NOMO-1 treated with DMSO at 0.1 percent for 48 hours (cell line): ENCODE measurements around the gene UBR1.

Experiments used
- DNase-seq: peaks from one replicate; lab custom pipeline; 2025; ENCODE audit not compliant: unreplicated experiment; lab: John Stamatoyannopoulos, UW

The UBR1 gene

DNA sequence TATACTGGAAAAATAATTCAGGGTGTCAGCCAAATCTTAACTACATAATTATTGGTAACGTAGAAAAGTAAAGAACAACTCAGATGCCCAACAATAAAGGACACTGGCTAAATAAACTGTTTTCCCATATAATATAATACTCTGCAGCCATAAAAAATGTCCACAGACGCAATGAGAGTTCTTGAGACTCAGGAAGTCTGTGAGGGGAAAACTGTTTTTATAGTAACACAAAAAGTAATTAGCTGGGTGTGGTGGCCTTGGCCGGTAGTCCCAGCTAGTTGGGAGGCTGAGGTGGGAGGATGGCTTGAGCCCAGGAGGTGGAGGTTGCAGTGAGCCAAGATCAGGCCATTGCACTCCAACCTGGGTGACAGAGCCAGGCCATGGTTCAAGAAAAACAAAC, 5.5 kb upstream of the UBR1 start:
- DNase-seq = no peak

DNA sequence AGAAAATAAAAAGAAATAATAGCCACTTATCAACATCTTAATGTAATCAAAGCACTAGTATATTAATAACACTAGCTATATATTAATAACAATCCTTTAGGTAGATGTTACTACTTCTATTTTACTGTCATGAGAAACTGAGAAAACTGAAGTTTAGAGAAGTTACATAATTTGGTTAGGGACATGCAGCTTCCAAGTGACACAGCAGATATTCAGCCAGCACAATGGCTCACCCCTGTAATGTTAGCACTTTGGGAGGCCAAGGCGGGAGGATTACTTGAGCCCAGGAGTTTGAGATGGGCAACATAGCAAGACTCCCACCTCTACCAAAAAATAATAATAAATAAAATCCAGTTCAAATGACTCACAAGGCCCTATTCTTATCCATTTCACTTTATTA, 1.9 kb upstream of the UBR1 start:
- DNase-seq = peak; percentile 50

DNA sequence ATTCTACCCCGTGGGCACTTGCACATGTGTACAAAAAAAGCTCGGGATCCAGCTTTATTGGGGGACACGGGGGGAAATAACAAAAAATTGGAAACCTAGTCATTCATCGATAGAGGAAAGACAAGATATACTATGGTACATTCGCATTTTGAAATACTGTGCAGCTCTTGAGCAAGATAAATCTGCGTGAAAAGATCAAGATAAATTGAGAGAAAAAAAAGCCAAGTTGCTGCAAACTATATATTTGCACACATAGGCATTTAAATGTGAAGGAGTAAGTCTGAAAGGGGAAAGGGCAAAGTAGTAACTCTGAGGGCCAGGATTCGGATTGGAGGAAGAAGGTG, 620 bp upstream of the UBR1 start:
- DNase-seq = no peak

DNA sequence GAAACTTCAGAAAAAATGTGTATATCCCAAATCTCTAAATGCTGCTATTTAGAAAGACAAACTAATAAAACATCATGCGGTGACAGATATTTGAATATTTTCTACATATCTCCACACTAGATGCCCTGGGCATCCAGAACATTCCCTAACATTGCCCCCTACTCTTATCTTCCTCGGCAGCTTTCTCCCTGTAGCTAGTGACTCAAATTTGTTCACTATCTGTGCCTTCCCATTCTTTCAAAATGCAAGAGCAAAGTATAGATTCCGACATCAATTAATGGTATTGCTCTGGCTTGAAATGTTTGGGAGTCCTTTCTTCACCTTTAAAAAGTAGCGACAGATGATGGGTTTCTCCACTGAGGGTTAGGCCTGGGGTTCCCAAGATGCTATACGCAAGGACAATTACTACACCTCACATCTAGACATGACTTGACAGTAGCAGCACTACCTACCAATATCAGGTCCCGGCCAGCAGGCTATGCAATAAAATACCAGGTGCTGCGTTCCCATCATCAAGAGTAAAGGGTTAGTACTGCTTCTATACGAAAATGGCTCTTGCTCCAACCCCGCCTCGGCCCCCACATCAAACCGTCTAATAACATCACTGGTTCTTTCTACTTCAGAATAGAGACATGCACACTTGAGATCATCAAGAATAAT, 631 bp downstream of the UBR1 start:
- peak; percentile 37 for DNase-seq

DNA sequence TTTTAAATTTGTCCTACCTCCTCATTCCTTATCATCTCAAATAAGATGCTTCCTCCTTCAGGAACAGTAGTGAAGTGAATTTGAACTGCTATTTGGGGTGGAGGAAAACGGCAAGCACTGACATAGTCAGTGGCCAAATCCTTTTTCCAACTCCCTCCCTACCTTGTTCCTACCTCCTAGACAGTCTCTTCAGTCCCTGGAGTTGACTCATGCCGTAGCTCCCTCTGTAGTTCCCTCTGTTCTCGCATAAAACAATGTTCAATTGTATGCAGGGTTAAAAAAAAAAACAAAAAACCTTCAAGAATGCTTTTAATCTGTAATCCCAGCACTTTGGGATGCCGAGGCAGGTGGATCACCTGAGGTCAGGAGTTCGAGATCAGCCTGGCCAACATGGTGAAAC, 1.4 kb downstream of the UBR1 start:
- no peak for DNase-seq

DNA sequence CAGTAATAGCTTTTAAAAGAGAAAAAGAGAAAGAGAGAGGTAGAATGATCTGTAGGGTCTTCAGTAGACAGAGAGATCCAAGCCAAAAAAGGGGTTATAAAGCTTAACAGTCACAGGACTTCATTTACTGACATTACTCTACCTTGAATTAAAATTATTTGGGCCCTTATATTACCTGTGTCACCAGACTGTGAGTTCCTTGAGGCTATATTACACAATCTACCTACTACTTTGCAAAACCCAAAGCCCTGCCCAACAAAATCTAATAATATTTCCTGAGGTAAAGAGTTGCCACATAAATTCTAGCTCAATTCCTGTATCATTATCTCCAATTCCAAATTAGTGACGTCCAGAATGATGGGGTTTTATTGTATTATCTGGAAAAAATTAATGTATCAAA, 1.9 kb downstream of the UBR1 start:
- no peak for DNase-seq

DNA sequence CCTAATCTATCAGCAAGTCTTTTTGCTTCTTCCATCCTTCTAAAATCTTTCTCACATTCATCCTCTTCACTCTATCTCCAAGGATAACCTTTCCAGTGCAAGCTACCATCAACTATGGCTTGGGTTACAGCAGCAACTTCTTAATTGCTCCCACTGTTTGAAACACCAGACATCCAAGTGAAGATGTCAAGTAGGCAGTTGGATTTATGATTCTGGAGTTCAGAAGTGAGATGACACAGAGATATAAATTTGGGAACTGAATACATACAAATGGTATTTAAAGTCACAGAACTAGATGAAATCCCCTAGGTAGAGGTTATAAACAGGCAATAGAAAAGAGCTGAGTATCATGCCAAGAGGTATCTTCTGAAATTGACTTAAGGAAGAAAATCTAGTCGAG, 3.7 kb downstream of the UBR1 start:
- DNase-seq = no peak

DNA sequence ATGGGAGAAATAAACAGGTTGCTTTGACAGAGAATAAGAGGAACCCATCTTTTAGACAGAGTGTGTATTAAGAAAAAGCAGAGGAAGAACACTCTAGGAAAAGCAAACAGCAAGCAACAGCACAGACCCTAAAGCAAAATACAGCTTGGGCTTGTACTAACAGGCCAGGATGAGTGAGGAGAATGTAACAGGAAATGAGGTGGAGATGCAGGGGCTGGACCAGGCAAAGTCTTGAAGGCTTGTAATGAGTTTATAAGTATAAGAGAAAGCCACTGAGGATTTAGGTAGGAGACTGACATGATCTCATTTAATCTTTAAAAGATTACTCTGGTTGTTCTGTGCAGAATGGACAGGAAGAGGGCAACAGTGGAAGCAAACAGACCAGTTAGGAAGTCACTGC, 4.9 kb downstream of the UBR1 start:
- DNase-seq = no peak

DNA sequence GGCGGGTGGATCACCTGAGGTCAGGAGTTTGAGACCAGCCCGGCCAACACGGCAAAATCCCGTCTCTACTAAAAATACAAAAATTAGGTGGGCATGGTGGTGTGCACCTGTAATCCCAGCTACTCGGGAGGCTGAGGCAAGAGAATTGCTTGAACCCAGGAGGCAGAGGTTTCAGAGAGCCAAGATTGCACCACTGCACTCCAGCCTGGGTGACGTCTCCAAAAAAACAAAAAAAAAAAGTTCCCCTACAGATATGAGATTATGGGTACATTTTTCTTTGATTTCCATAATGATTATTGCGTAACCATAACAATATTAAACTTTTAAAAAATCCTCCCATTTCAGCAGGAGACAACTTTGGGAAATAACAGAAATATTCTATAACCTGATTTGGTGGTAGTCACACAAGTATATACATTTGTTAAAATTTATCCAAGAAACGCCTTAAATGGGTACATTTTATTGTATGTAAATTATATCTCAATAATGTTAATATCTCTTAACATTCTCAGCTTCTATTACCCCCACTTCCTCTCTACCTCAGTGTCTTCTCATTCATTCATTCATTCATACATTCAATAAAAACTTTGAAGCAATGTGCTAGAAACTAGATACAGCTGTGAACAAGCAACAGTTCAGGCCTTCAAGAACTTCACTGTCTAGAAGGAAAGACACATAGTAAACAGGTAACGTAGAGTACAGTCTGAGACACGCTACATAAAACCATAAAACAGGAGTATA, 6.6 kb downstream of the UBR1 start:
- DNase-seq = no peak

DNA sequence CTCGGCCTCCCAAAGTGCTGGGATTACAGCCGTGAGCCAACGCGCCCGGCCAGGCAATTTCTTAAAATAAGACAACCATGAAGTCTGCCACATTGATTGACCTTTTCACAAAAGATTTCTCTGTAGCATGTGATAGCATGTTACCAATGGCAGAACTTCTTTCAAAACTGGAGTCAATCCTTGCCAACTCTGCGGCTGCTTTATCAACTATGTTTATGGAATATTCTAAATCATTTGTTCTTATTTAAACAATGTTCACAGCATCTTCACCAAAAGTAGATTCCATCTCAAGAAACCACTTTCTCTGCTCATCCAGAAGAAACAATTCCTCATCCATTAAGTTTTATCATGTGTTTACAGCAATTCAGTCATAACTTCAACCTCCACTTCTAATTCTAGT, 9.4 kb downstream of the UBR1 start:
- DNase-seq = no peak

DNA sequence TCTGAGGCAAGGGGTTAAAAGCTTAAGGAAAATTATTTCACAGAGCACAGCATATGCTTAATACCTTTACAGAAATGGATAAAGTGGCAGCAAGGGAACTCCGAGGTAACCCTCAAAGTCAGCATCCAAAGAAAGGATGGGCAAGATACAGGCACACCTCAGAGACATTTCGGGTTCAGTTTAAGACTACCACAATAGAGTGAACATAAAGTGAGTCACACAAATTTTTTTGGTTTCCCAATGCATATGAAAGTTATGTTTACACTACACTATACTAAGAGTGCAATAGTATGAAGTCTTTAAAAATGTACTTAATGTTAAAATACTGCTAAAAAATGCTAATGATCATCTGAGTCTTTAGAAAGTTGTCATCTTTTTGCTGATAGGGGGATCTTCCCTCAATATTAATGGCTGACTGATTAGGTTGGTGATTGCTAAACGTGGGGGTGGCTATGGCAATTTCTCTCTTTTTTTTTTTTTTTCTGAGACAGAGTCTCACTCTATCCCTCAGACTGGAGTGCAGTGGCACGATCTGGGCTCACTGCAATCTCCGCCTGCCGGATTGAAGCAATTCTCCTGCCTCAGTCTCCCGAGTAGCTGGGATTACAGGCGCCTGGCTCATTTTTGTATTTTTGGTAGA, 10.0 kb downstream of the UBR1 start:
- DNase-seq = no peak

DNA sequence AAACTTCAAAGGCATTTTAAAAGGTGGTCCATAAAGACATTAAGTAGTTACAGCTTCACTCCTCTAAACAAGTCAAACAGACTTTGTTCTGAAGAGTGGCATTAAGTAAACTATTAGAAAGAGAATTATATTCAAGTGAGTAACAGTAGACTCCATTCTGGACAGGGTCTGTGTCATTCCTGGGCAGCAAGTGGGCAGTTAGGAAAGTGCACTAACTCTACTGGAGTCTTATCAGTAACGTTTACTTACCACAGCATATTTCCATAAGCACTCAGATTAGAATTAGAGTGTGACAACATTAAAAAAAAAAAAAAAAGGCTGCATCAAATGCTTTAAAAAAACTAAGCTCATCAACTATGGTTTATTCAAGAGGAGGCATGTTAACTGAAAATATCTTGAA, 10.6 kb downstream of the UBR1 start:
- DNase-seq = no peak

DNA sequence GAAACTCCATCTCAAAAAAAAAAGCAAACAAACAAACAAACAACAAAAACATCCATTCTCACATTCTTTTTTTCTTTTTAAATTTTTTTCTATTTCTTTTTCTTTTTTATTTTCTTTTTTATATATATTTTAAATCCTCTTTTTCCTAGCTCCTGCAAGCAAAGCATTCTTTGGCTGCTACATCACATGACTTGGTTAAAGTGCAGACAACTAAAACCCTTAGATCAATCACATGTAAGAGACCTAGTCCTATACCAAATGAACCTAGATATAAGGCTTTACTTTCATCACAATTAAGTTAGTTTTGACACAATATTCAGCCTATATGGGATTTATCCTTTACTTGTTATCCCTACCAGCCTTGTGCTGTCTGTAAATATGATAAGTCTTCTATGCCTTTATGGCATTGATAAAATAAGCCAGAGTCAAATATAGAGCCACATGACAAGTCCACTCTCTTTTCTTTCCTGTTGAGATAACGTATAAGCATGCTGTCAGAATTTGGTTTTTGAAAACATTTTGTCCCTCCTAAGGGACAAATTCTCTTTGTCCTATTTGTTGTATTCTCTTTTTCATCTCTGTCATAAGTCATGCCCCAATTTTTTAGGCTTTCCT, 11.3 kb downstream of the UBR1 start:
- no peak for DNase-seq

DNA sequence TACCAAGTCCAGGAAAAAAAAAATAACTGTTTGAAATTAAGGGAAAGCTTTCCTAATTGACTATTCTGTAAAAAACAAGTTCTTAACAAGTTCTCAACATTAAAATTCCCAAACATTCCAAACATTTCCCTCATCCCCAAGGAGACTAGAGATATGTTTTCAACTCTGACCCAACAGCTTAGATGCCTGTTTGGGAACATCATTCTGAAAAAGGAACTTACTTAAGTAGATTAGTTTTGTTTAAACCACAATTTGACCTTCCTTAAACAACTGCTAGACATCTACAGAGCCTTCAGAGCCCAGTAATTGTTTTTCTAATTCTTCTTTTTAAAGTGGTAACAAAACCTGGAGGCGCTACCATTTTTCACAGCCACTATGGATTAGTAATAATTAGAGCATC, 12.8 kb downstream of the UBR1 start:
- DNase-seq = peak; percentile 84

DNA sequence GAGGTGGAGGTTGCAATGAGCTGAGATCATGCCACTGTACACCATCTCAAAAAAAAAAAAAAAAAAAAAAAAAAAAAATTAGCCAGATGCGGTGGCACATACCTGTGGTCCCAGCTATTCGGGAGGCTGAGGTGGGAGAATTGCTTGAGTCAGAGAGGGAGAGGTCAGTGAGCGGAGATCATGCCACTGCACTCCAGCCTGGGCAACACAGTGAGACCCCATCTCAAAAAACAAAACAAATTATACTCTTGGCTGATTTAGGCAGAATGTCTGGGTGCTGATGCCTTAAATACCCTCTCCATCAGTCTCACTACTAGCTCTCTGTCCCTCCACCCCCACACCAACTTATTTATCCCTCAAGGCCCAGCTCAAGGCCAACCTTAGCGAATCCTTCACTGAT, 14.0 kb downstream of the UBR1 start:
- DNase-seq = no peak

DNA sequence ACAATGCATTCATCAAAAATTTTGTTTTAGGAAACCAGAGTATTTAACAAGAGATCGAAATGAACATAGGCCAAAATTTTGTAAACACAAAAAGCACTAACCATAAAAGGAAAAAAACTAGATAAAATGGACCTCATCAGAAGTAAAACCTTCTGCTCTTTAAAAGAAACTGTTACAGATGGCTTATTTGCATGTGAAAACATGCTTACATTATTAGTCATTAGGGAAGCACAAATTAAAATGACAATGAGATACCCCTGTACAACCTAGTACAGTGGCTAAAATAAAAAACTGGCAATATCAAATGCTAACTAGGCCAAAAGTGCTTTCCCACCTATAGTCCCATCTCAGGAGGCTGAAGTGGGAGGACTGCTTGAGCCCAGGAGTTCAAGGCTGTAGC, 19.3 kb downstream of the UBR1 start:
- no peak for DNase-seq

DNA sequence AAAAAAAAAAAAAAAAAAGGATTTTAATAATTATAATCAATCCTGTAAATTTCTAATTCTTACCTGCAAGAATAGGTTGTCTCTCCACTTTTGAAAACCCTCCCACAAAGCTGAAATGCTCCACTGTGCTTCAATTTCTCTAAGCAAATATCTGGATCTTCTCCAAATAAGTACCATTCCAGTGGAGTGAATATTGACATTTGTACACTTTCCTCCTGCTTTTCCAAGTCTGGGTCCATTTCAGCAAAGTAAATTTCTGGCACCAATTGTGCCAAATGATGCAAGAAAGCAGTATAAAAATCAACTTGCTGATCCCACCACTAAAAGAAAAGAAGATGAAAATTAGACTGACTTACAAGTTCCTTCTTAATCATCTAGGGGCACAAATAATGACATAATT, 19.9 kb downstream of the UBR1 start:
- no peak for DNase-seq

DNA sequence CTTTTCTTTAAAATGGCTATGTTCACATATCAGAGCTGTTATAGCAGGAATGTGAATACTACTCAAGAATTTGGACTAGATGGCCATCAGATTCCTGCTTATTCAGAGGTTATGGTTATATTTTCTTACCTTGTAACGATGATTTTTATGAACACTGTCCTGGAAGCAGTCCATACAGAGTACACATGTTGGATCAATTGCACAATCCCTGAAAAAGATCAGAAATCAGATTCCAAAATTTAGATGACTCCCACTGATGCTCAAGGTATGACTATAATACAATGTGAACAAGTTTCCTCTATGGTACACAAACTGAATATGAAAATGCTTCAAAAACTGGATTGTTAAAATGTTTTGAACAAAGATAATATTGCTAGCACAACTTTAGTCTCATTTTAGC, 23.3 kb downstream of the UBR1 start:
- DNase-seq = no peak

DNA sequence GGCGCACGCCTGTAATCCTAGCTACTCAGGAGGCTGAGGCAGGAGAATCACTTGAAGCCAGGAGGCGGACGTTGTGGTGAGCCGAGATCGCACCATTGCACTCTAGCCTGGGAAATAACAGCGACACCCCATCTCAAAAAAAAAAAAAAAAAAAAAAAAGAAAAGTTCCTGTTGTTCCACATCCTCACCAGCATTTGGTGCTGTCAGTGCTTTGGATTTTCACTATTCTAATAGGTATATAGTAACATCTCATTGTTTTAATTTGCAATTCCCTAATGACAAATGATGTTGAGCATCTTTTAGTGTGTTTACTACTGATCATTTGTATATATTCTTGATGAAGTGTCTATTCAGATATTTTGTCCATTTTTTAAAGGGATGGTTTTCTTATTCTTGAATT, 24.6 kb downstream of the UBR1 start:
- DNase-seq = no peak

DNA sequence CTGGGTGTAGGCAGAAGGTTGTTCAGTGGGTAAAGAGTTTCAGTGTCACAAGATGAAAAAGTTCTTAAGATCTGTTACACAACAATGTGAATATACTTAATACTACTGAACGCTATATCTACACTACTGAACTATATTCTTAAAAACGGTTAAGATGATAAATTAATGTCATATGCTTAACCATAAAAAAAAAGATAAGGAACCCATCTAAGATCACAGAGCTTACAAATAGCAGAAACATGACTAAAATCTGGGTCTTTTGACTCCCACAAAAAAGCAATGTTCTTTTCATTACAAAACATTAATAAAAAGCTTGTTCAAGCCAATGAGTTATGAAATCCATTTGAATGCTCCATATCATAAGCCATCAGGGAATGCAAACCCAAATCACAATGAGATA, 34.4 kb downstream of the UBR1 start:
- DNase-seq = no peak

DNA sequence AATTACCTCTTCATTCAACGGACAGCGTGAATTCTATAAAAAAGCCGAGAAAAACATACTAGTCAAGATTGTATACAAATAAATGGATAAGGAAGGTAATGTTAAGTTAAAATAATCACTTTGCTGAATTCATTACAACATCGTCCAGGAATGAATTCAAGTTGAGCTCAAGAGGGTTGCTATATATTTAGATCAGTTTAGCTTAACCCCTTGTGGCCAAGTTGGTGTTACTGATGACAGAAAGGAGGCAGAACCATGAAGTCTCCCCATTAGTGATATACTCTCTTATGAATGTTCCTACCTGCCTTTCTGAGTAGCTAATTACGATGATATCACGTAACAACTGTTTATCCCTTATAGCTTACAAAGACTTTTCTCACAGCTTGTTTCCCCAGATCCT, 34.9 kb downstream of the UBR1 start:
- no peak for DNase-seq

DNA sequence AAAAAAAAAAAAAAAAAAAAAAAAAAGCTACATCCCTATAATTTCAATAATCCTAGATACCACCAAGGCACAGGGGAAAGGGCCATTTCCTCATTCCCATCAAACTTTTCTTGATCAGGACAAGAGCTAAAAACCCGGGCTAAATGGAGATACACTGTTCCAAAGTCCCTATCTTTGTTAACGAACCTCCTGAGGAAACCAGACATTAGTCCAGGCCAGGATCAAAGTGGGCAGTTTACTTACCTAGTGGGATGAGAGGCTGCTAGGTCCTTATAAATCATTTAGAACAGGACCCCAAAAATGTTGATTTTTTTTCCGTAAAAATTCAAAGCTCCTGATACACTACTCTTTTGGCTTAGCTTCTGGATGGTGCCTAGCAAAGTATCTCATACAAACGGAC, 35.6 kb downstream of the UBR1 start:
- DNase-seq = no peak
